H9 (cell line): ENCODE data around the gene PHF20. TPM values are rescaled to one million over a fixed set of nuclear protein-coding genes. Genes with fewer than 3 reads are reported as not detected.

Experiments used
- DNase-seq: peaks from one replicate; pipeline ENCODE4 v3.0.0-alpha.2; 2017
- H2AFZ ChIP-seq: one replicate; pipeline ENCODE4 v1.6.1; 2013; ENCODE audit warnings: mild to moderate bottlenecking, low read length, control low read depth, moderate library complexity
- H2AK5ac ChIP-seq: 2 replicates; pipeline ENCODE4 v1.6.1; 2013; ENCODE audit warnings: low read length, control low read depth, mixed read lengths; ENCODE audit not compliant: insufficient read length
- H2BK120ac ChIP-seq: one replicate; pipeline ENCODE4 v1.6.1; 2013; ENCODE audit warnings: low read depth, mild to moderate bottlenecking, low read length, control low read depth, inconsistent platforms; ENCODE audit not compliant: poor library complexity, severe bottlenecking
- H2BK12ac ChIP-seq: 2 replicates; pipeline ENCODE4 v1.6.1; 2013; ENCODE audit warnings: low read length, control low read depth, mixed read lengths, low read depth; ENCODE audit not compliant: insufficient read length
- H2BK15ac ChIP-seq: 2 replicates; pipeline ENCODE4 v1.6.1; 2013; ENCODE audit warnings: low read depth, low read length, control low read depth
- H2BK20ac ChIP-seq: one replicate; pipeline ENCODE4 v1.6.1; 2013; ENCODE audit warnings: low read depth, mild to moderate bottlenecking, low read length, control low read depth, inconsistent platforms; ENCODE audit not compliant: poor library complexity, severe bottlenecking
- H2BK5ac ChIP-seq: 2 replicates; pipeline ENCODE4 v1.6.1; 2013; ENCODE audit warnings: low read length, control low read depth, mixed read lengths; ENCODE audit not compliant: insufficient read length
- H3K14ac ChIP-seq: 2 replicates; pipeline ENCODE4 v1.6.1; 2013; ENCODE audit warnings: low read length, control low read depth; ENCODE audit not compliant: insufficient read depth
- H3K18ac ChIP-seq: 2 replicates; pipeline ENCODE4 v1.6.1; 2013; ENCODE audit warnings: low read depth, mild to moderate bottlenecking, mixed read lengths, low read length, control low read depth; ENCODE audit not compliant: insufficient read length
- H3K23ac ChIP-seq: 2 replicates; pipeline ENCODE4 v1.6.1; 2013; ENCODE audit warnings: low read length, control low read depth, mixed read lengths, low read depth; ENCODE audit not compliant: insufficient read length
- H3K23me2 ChIP-seq: 2 replicates; pipeline ENCODE4 v1.6.1; 2013; ENCODE audit warnings: low read depth, mild to moderate bottlenecking, mixed read lengths, low read length, control low read depth; ENCODE audit not compliant: insufficient read length, poor library complexity, severe bottlenecking
- H3K27ac ChIP-seq: 2 replicates; pipeline ENCODE4 v1.5.1; 2013; ENCODE audit warnings: low read length, control low read depth, mixed read lengths, low read depth; ENCODE audit not compliant: insufficient read length
- H3K27me3 ChIP-seq: 2 replicates; pipeline ENCODE4 v1.6.1; 2013; ENCODE audit warnings: low read length, control low read depth, inconsistent platforms; ENCODE audit not compliant: insufficient read depth
- H3K4ac ChIP-seq: 2 replicates; pipeline ENCODE4 v1.6.1; 2013; ENCODE audit warnings: low read depth, mild to moderate bottlenecking, control low read depth, inconsistent platforms, low read length, moderate library complexity
- H3K4me1 ChIP-seq: 2 replicates; pipeline ENCODE4 v1.6.1; 2013; ENCODE audit warnings: low read length, control low read depth, inconsistent platforms; ENCODE audit not compliant: insufficient read depth
- H3K4me2 ChIP-seq: 2 replicates; pipeline ENCODE4 v1.6.1; 2013; ENCODE audit warnings: low read length, control low read depth, mixed read lengths; ENCODE audit not compliant: insufficient read length, insufficient read depth
- H3K56ac ChIP-seq: 2 replicates; pipeline ENCODE4 v1.6.1; 2013; ENCODE audit warnings: low read depth, mild to moderate bottlenecking, mixed read lengths, low read length, control low read depth; ENCODE audit not compliant: insufficient read length
- H3K79me1 ChIP-seq: 2 replicates; pipeline ENCODE4 v1.6.1; 2013; ENCODE audit warnings: low read depth, mild to moderate bottlenecking, moderate library complexity, low read length, control low read depth, inconsistent platforms; ENCODE audit not compliant: insufficient read depth, poor library complexity, severe bottlenecking
- H3K79me2 ChIP-seq: 2 replicates; pipeline ENCODE4 v1.6.1; 2013; ENCODE audit warnings: low read length, control low read depth, inconsistent platforms; ENCODE audit not compliant: insufficient read depth
- H3K9ac ChIP-seq: 2 replicates; pipeline ENCODE4 v1.6.1; 2013; ENCODE audit warnings: low read length, control low read depth, mixed read lengths; ENCODE audit not compliant: insufficient read length; ENCODE audit errors: extremely low read depth
- H3K9me3 ChIP-seq: one replicate; pipeline ENCODE4 v1.6.1; 2013; ENCODE audit warnings: low read depth, low read length, inconsistent platforms; ENCODE audit not compliant: control insufficient read depth
- H3T11ph ChIP-seq: one replicate; pipeline ENCODE4 v1.6.1; 2013; ENCODE audit warnings: mild to moderate bottlenecking, low read length, control low read depth, inconsistent platforms
- H4K20me1 ChIP-seq: one replicate; pipeline ENCODE4 v1.6.1; 2013; ENCODE audit not compliant: control insufficient read depth, insufficient read length, insufficient read depth
- H4K5ac ChIP-seq: 2 replicates; pipeline ENCODE4 v1.6.1; 2013; ENCODE audit warnings: low read depth, mild to moderate bottlenecking, mixed read lengths, low read length, control low read depth; ENCODE audit not compliant: insufficient read length
- H4K8ac ChIP-seq: replicated peaks from 2 replicates; pipeline ENCODE4 v1.6.1; 2013; ENCODE audit warnings: low read length, control low read depth, mixed read lengths, low read depth; ENCODE audit not compliant: insufficient read length
- H4K91ac ChIP-seq: 2 replicates; pipeline ENCODE4 v1.6.1; 2013; ENCODE audit warnings: low read depth, mild to moderate bottlenecking, moderate library complexity, mixed read lengths, low read length, control low read depth; ENCODE audit not compliant: insufficient read length
- H3K27ac Mint-ChIP-seq, 3 experiments: 2 replicates in 2 of 3; 3 replicates in 1 of 3; pipeline ENCODE4 v1.8.0; 2020 to 2021; ENCODE audit warnings: mixed read lengths in 3 of 3, mild to moderate bottlenecking in 1 of 3, moderate library complexity in 1 of 3
- H3K27me3 Mint-ChIP-seq: 2 replicates; pipeline ENCODE4 v1.8.0; 2021; ENCODE audit warnings: low read depth, mild to moderate bottlenecking, moderate library complexity, mixed read lengths
- H3K36me3 Mint-ChIP-seq, 3 experiments: 2 replicates in 2 of 3; 3 replicates in 1 of 3; pipeline ENCODE4 v1.8.0; 2020 to 2021; ENCODE audit warnings: low read depth in 3 of 3, mixed read lengths in 3 of 3; ENCODE audit not compliant: insufficient read depth in 1 of 3
- H3K4me1 Mint-ChIP-seq, 2 experiments: 2 replicates each; pipeline ENCODE4 v1.8.0; 2020; ENCODE audit warnings: mixed read lengths in 2 of 2
- H3K4me3 Mint-ChIP-seq, 2 experiments: 2 replicates in 1 of 2; 3 replicates in 1 of 2; pipeline ENCODE4 v1.8.0; 2020 to 2021; ENCODE audit warnings: mild to moderate bottlenecking in 2 of 2, mixed read lengths in 2 of 2, moderate library complexity in 1 of 2
- H3K9me3 Mint-ChIP-seq, 2 experiments: 2 replicates in 1 of 2; 3 replicates in 1 of 2; pipeline ENCODE4 v1.8.0; 2020; ENCODE audit warnings: mild to moderate bottlenecking in 2 of 2, mixed read lengths in 2 of 2, moderate library complexity in 1 of 2
- CTCF ChIP-seq: fragments of 200-600 bp; sonication (generic); conservative IDR thresholded peaks from 3 replicates; pipeline ENCODE4 v1.8.0; 2021; ENCODE audit warnings: antibody characterized with exemption, mild to moderate bottlenecking
- WGBS: extraction: QIAGEN DNeasy Blood & Tissue Kit; methylation state at CpG from one replicate; pipeline ENCODE4 v1.1.7; 2013; ENCODE audit warnings: missing lambda C conversion rate, low lambda C conversion rate, mixed read lengths; ENCODE audit not compliant: insufficient read length; ENCODE audit errors: extremely low coverage; 5-methylcytosine and 5-hydroxymethylcytosine counted together
- total RNA-seq: library from RNA; stranded (reverse); gene quantifications from 2 replicates; pipeline ENCODE4 v1.2.1, GENCODE V29; 2021

Gene PHF20
- total RNA-seq, 1 experiment from 2014 or later = 50.3 TPM

GRCh38 chr20:35981969-35982368 is 210.2 kb downstream of the PHF20 start:
- peaks cover 10% of the 10 kb centered on the region for H3K27me3 Mint-ChIP-seq
- Histone ChIP-seq H3K56ac (no peak overlapping the region), H3T11ph (no peak overlapping the region), H3K18ac (no peak overlapping the region), H3K23ac (no peak overlapping the region), H2BK120ac (no peak overlapping the region), H4K20me1 (no peaks in the 10 kb centered on the region), H2BK5ac (no peak overlapping the region), H2BK20ac (no peak overlapping the region), H3K4me2 (no peak overlapping the region), H3K9ac (no peak overlapping the region), H2BK12ac (no peak overlapping the region), H4K5ac (no peak overlapping the region), H3K14ac (no peak overlapping the region), H3K79me1 (no peaks in the 10 kb centered on the region), H3K79me2 (no peaks in the 10 kb centered on the region), H4K91ac (no peak overlapping the region), H3K4ac (no peak overlapping the region), H3K23me2 (no peaks in the 10 kb centered on the region), H2AK5ac (no peak overlapping the region), H3K27me3 (no peaks in the 10 kb centered on the region), H3K27ac (no peak overlapping the region), H3K4me1 (no peaks in the 10 kb centered on the region), H4K8ac (no peak overlapping the region), H2AFZ (no peak overlapping the region), H3K9me3 (no peaks in the 10 kb centered on the region), H2BK15ac (no peak overlapping the region)
- no peak overlapping the region; a peak in 1 of 7 replicates for H3K27ac Mint-ChIP-seq
- H3K4me1 Mint-ChIP-seq = peaks cover 3 to 5% of the 10 kb centered on the region in 2 experiments; a peak in 3 of 4 replicates
- H3K4me3 Mint-ChIP-seq = no peak overlapping the region
- TF ChIP-seq CTCF = no peak
- no peaks in the 10 kb centered on the region for H3K36me3 Mint-ChIP-seq
- WGBS = no CpG with 5 or more reads among the region's 3 CpGs
- no peaks in the 10 kb centered on the region for H3K9me3 Mint-ChIP-seq
- DNase-seq = no peak
